ENCODE data around the gene PPP1R9A.

- TF ChIP-seq CTCF (IDR thresholded peaks at IDR 0.05) = no peak
- no peak for TF ChIP-seq ZFX (IDR thresholded peaks at IDR 0.05; ENCODE audit: borderline replicate concordance)
Measured at GRCh38 chr7:95342029-95342428, 434.6 kb downstream of the PPP1R9A start.
